H9 (cell line): Measurements from ENCODE around the gene DAND5. TPM values are rescaled to one million over a fixed set of nuclear protein-coding genes. Genes with fewer than 3 reads are reported as not detected.

Experiments
- DNase-seq: peaks from one replicate; pipeline ENCODE4 v3.0.0-alpha.2; 2017
- H2AFZ ChIP-seq: one replicate; pipeline ENCODE4 v1.6.1; 2013; ENCODE audit warnings: mild to moderate bottlenecking, low read length, control low read depth, moderate library complexity
- H2AK5ac ChIP-seq: 2 replicates; pipeline ENCODE4 v1.6.1; 2013; ENCODE audit warnings: low read length, control low read depth, mixed read lengths; ENCODE audit not compliant: insufficient read length
- H2BK120ac ChIP-seq: one replicate; pipeline ENCODE4 v1.6.1; 2013; ENCODE audit warnings: low read depth, mild to moderate bottlenecking, low read length, control low read depth, inconsistent platforms; ENCODE audit not compliant: poor library complexity, severe bottlenecking
- H2BK12ac ChIP-seq: 2 replicates; pipeline ENCODE4 v1.6.1; 2013; ENCODE audit warnings: low read length, control low read depth, mixed read lengths, low read depth; ENCODE audit not compliant: insufficient read length
- H2BK15ac ChIP-seq: 2 replicates; pipeline ENCODE4 v1.6.1; 2013; ENCODE audit warnings: low read depth, low read length, control low read depth
- H2BK20ac ChIP-seq: one replicate; pipeline ENCODE4 v1.6.1; 2013; ENCODE audit warnings: low read depth, mild to moderate bottlenecking, low read length, control low read depth, inconsistent platforms; ENCODE audit not compliant: poor library complexity, severe bottlenecking
- H2BK5ac ChIP-seq: 2 replicates; pipeline ENCODE4 v1.6.1; 2013; ENCODE audit warnings: low read length, control low read depth, mixed read lengths; ENCODE audit not compliant: insufficient read length
- H3K14ac ChIP-seq: 2 replicates; pipeline ENCODE4 v1.6.1; 2013; ENCODE audit warnings: low read length, control low read depth; ENCODE audit not compliant: insufficient read depth
- H3K18ac ChIP-seq: 2 replicates; pipeline ENCODE4 v1.6.1; 2013; ENCODE audit warnings: low read depth, mild to moderate bottlenecking, mixed read lengths, low read length, control low read depth; ENCODE audit not compliant: insufficient read length
- H3K23ac ChIP-seq: 2 replicates; pipeline ENCODE4 v1.6.1; 2013; ENCODE audit warnings: low read length, control low read depth, mixed read lengths, low read depth; ENCODE audit not compliant: insufficient read length
- H3K23me2 ChIP-seq: 2 replicates; pipeline ENCODE4 v1.6.1; 2013; ENCODE audit warnings: low read depth, mild to moderate bottlenecking, mixed read lengths, low read length, control low read depth; ENCODE audit not compliant: insufficient read length, poor library complexity, severe bottlenecking
- H3K27ac ChIP-seq: 2 replicates; pipeline ENCODE4 v1.5.1; 2013; ENCODE audit warnings: low read length, control low read depth, mixed read lengths, low read depth; ENCODE audit not compliant: insufficient read length
- H3K27me3 ChIP-seq: 2 replicates; pipeline ENCODE4 v1.6.1; 2013; ENCODE audit warnings: low read length, control low read depth, inconsistent platforms; ENCODE audit not compliant: insufficient read depth
- H3K4ac ChIP-seq: 2 replicates; pipeline ENCODE4 v1.6.1; 2013; ENCODE audit warnings: low read depth, mild to moderate bottlenecking, control low read depth, inconsistent platforms, low read length, moderate library complexity
- H3K4me1 ChIP-seq: 2 replicates; pipeline ENCODE4 v1.6.1; 2013; ENCODE audit warnings: low read length, control low read depth, inconsistent platforms; ENCODE audit not compliant: insufficient read depth
- H3K4me2 ChIP-seq: 2 replicates; pipeline ENCODE4 v1.6.1; 2013; ENCODE audit warnings: low read length, control low read depth, mixed read lengths; ENCODE audit not compliant: insufficient read length, insufficient read depth
- H3K56ac ChIP-seq: 2 replicates; pipeline ENCODE4 v1.6.1; 2013; ENCODE audit warnings: low read depth, mild to moderate bottlenecking, mixed read lengths, low read length, control low read depth; ENCODE audit not compliant: insufficient read length
- H3K79me1 ChIP-seq: 2 replicates; pipeline ENCODE4 v1.6.1; 2013; ENCODE audit warnings: low read depth, mild to moderate bottlenecking, moderate library complexity, low read length, control low read depth, inconsistent platforms; ENCODE audit not compliant: insufficient read depth, poor library complexity, severe bottlenecking
- H3K79me2 ChIP-seq: 2 replicates; pipeline ENCODE4 v1.6.1; 2013; ENCODE audit warnings: low read length, control low read depth, inconsistent platforms; ENCODE audit not compliant: insufficient read depth
- H3K9ac ChIP-seq: 2 replicates; pipeline ENCODE4 v1.6.1; 2013; ENCODE audit warnings: low read length, control low read depth, mixed read lengths; ENCODE audit not compliant: insufficient read length; ENCODE audit errors: extremely low read depth
- H3K9me3 ChIP-seq: one replicate; pipeline ENCODE4 v1.6.1; 2013; ENCODE audit warnings: low read depth, low read length, inconsistent platforms; ENCODE audit not compliant: control insufficient read depth
- H3T11ph ChIP-seq: one replicate; pipeline ENCODE4 v1.6.1; 2013; ENCODE audit warnings: mild to moderate bottlenecking, low read length, control low read depth, inconsistent platforms
- H4K20me1 ChIP-seq: one replicate; pipeline ENCODE4 v1.6.1; 2013; ENCODE audit not compliant: control insufficient read depth, insufficient read length, insufficient read depth
- H4K5ac ChIP-seq: 2 replicates; pipeline ENCODE4 v1.6.1; 2013; ENCODE audit warnings: low read depth, mild to moderate bottlenecking, mixed read lengths, low read length, control low read depth; ENCODE audit not compliant: insufficient read length
- H4K8ac ChIP-seq: replicated peaks from 2 replicates; pipeline ENCODE4 v1.6.1; 2013; ENCODE audit warnings: low read length, control low read depth, mixed read lengths, low read depth; ENCODE audit not compliant: insufficient read length
- H4K91ac ChIP-seq: 2 replicates; pipeline ENCODE4 v1.6.1; 2013; ENCODE audit warnings: low read depth, mild to moderate bottlenecking, moderate library complexity, mixed read lengths, low read length, control low read depth; ENCODE audit not compliant: insufficient read length
- H3K27ac Mint-ChIP-seq, 3 experiments: 2 replicates in 2 of 3; 3 replicates in 1 of 3; pipeline ENCODE4 v1.8.0; 2020 to 2021; ENCODE audit warnings: mixed read lengths in 3 of 3, mild to moderate bottlenecking in 1 of 3, moderate library complexity in 1 of 3
- H3K27me3 Mint-ChIP-seq: 2 replicates; pipeline ENCODE4 v1.8.0; 2021; ENCODE audit warnings: low read depth, mild to moderate bottlenecking, moderate library complexity, mixed read lengths
- H3K36me3 Mint-ChIP-seq, 3 experiments: 2 replicates in 2 of 3; 3 replicates in 1 of 3; pipeline ENCODE4 v1.8.0; 2020 to 2021; ENCODE audit warnings: low read depth in 3 of 3, mixed read lengths in 3 of 3; ENCODE audit not compliant: insufficient read depth in 1 of 3
- H3K4me1 Mint-ChIP-seq, 2 experiments: 2 replicates each; pipeline ENCODE4 v1.8.0; 2020; ENCODE audit warnings: mixed read lengths in 2 of 2
- H3K4me3 Mint-ChIP-seq, 2 experiments: 2 replicates in 1 of 2; 3 replicates in 1 of 2; pipeline ENCODE4 v1.8.0; 2020 to 2021; ENCODE audit warnings: mild to moderate bottlenecking in 2 of 2, mixed read lengths in 2 of 2, moderate library complexity in 1 of 2
- H3K9me3 Mint-ChIP-seq, 2 experiments: 2 replicates in 1 of 2; 3 replicates in 1 of 2; pipeline ENCODE4 v1.8.0; 2020; ENCODE audit warnings: mild to moderate bottlenecking in 2 of 2, mixed read lengths in 2 of 2, moderate library complexity in 1 of 2
- CTCF ChIP-seq: fragments of 200-600 bp; sonication (generic); conservative IDR thresholded peaks from 3 replicates; pipeline ENCODE4 v1.8.0; 2021; ENCODE audit warnings: antibody characterized with exemption, mild to moderate bottlenecking
- WGBS: extraction: QIAGEN DNeasy Blood & Tissue Kit; methylation state at CpG from one replicate; pipeline ENCODE4 v1.1.7; 2013; ENCODE audit warnings: missing lambda C conversion rate, low lambda C conversion rate, mixed read lengths; ENCODE audit not compliant: insufficient read length; ENCODE audit errors: extremely low coverage; 5-methylcytosine and 5-hydroxymethylcytosine counted together
- total RNA-seq: library from RNA; stranded (reverse); gene quantifications from 2 replicates; pipeline ENCODE4 v1.2.1, GENCODE V29; 2021

Gene DAND5
- total RNA-seq, 1 experiment from 2014 or later: 0.11 TPM

GRCh38 chr19:13005861-13006370 is 36.5 kb downstream of the DAND5 start:
- Histone ChIP-seq H3K18ac (no peak overlapping the region), H3K4ac (no peak overlapping the region), H2BK20ac (no peak overlapping the region), H3K27me3 (peaks cover 45% of the 10 kb centered on the region), H2AK5ac (no peak overlapping the region), H3K56ac (no peak overlapping the region), H4K8ac (no peak overlapping the region), H2AFZ (no peak overlapping the region), H3K79me2 (no peaks in the 10 kb centered on the region), H2BK120ac (no peak overlapping the region), H3K79me1 (no peaks in the 10 kb centered on the region), H3K23me2 (peaks cover 5% of the 10 kb centered on the region), H3K9ac (no peak overlapping the region), H3K23ac (no peak overlapping the region), H2BK5ac (no peak overlapping the region), H4K20me1 (peaks cover 2% of the 10 kb centered on the region), H2BK12ac (no peak overlapping the region), H4K91ac (no peak overlapping the region), H3T11ph (no peak overlapping the region), H2BK15ac (no peak overlapping the region), H3K27ac (no peak overlapping the region), H4K5ac (no peak overlapping the region), H3K14ac (no peak overlapping the region), H3K4me1 (no peaks in the 10 kb centered on the region; the same call in 1 of the 2 replicates), H3K9me3 (no peaks in the 10 kb centered on the region), H3K4me2 (no peak overlapping the region)
- H3K9me3 Mint-ChIP-seq: no peaks in the 10 kb centered on the region; a peak in 1 of 5 replicates
- H3K27ac Mint-ChIP-seq: no peak overlapping the region
- H3K27me3 Mint-ChIP-seq: peaks cover 97% of the 10 kb centered on the region
- peaks cover 0 to 18% of the 10 kb centered on the region in 2 experiments; a peak in 2 of 4 replicates for H3K4me1 Mint-ChIP-seq
- no peak for DNase-seq
- no peak overlapping the region; a peak in 1 of 5 replicates for H3K4me3 Mint-ChIP-seq
- no peaks in the 10 kb centered on the region for H3K36me3 Mint-ChIP-seq
- no peak for TF ChIP-seq CTCF
- no CpG with 5 or more reads among the region's 12 CpGs for WGBS
